WTC11 (cell line): ENCODE measurements around the gene EPHX1. TPM values are rescaled to one million over a fixed set of nuclear protein-coding genes. Genes with fewer than 3 reads are reported as not detected.

Experiments used
- ATAC-seq: fragments of 200-7000 bp; cut with Tn5 transposase; 2 replicates; pipeline ENCODE4 v1.10.0; 2021; ENCODE audit warnings: mild to moderate bottlenecking, moderate library complexity
- CTCF ChIA-PET: fragments of 300-600 bp; sonication (Branson Sonifier 250); formaldehyde crosslinking; loops from one replicate; lab custom pipeline; 2021; ENCODE audit warnings: antibody characterized with exemption; lab: Charles Lee
- POLR2A ChIA-PET: fragments of 350-600 bp; sonication (Branson Sonifier 250); formaldehyde crosslinking; loops from one replicate; lab custom pipeline; 2021; ENCODE audit warnings: antibody characterized with exemption; lab: Charles Lee
- DNase-seq: peaks from one replicate; pipeline ENCODE4 v3.0.0; 2021; ENCODE audit warnings: low spot score
- H3K27ac Mint-ChIP-seq: 2 replicates; pipeline ENCODE4 v1.8.0; 2021; ENCODE audit warnings: mixed read lengths
- H3K27me3 Mint-ChIP-seq: 2 replicates; pipeline ENCODE4 v1.8.0; 2021; ENCODE audit warnings: low read depth, mild to moderate bottlenecking, moderate library complexity, mixed read lengths
- H3K36me3 Mint-ChIP-seq: 2 replicates; pipeline ENCODE4 v1.8.0; 2021; ENCODE audit warnings: mixed read lengths
- H3K4me1 Mint-ChIP-seq: 2 replicates; pipeline ENCODE4 v1.8.0; 2022; ENCODE audit warnings: mixed read lengths
- H3K4me3 Mint-ChIP-seq: 2 replicates; pipeline ENCODE4 v1.8.0; 2021; ENCODE audit warnings: mild to moderate bottlenecking, moderate library complexity, mixed read lengths
- H3K9me3 Mint-ChIP-seq: 2 replicates; pipeline ENCODE4 v1.8.0; 2021; ENCODE audit warnings: mixed read lengths
- AFF4 ChIP-seq: sonication (generic); formaldehyde crosslinking; IDR thresholded peaks from 2 replicates; pipeline ENCODE4 v1.8.1; 2023; ENCODE audit warnings: mild to moderate bottlenecking, missing genetic modification reagents, borderline replicate concordance
- AR ChIP-seq: fragments of 250-450 bp; sonication (Bioruptor Pico); IDR thresholded peaks from 2 replicates; pipeline ENCODE4 v1.9.0; 2021; ENCODE audit warnings: mild to moderate bottlenecking
- ATF1 ChIP-seq: sonication (generic); formaldehyde crosslinking; IDR thresholded peaks from 2 replicates; pipeline ENCODE4 v1.8.1; 2023; ENCODE audit warnings: mild to moderate bottlenecking, moderate library complexity, missing genetic modification reagents
- CDX4 ChIP-seq: fragments of 250-450 bp; sonication (Bioruptor Pico); IDR thresholded peaks from 2 replicates; pipeline ENCODE4 v1.9.0; 2021; ENCODE audit warnings: moderate library complexity, mild to moderate bottlenecking, inconsistent platforms, borderline replicate concordance
- FOXP4 ChIP-seq: sonication (generic); formaldehyde crosslinking; IDR thresholded peaks from 2 replicates; pipeline ENCODE4 v1.8.0; 2022; ENCODE audit warnings: mild to moderate bottlenecking, missing genetic modification reagents
- GABPB1 ChIP-seq: sonication (generic); formaldehyde crosslinking; IDR thresholded peaks from 2 replicates; pipeline ENCODE4 v1.8.1; 2023; ENCODE audit warnings: mild to moderate bottlenecking, missing genetic modification reagents
- GRHL2 ChIP-seq: fragments of 250-450 bp; sonication (Bioruptor Pico); IDR thresholded peaks from 2 replicates; pipeline ENCODE4 v1.8.0; 2022; ENCODE audit warnings: mild to moderate bottlenecking, moderate library complexity; ENCODE audit not compliant: insufficient replicate concordance, severe bottlenecking
- JUN ChIP-seq: sonication (generic); formaldehyde crosslinking; IDR thresholded peaks from 2 replicates; pipeline ENCODE4 v1.8.0; 2023; ENCODE audit warnings: mild to moderate bottlenecking, missing genetic modification reagents
- NR2C2 ChIP-seq: sonication (generic); formaldehyde crosslinking; IDR thresholded peaks from 2 replicates; pipeline ENCODE4 v1.8.0; 2022; ENCODE audit warnings: mild to moderate bottlenecking, missing genetic modification reagents
- PRDM15 ChIP-seq: sonication (generic); formaldehyde crosslinking; IDR thresholded peaks from 2 replicates; pipeline ENCODE4 v1.8.0; 2022; ENCODE audit warnings: missing genetic modification reagents
- PRRX2 ChIP-seq: fragments of 250-450 bp; sonication (Bioruptor Pico); IDR thresholded peaks from 2 replicates; pipeline ENCODE4 v1.8.0; 2021; ENCODE audit warnings: mild to moderate bottlenecking
- ZNF532 ChIP-seq: fragments of 250-450 bp; sonication (Bioruptor Pico); IDR thresholded peaks from 2 replicates; pipeline ENCODE4 v1.9.0; 2021; ENCODE audit warnings: mild to moderate bottlenecking, borderline replicate concordance
- total RNA-seq: library from RNA; stranded (reverse); gene quantifications from 3 replicates; pipeline ENCODE4 v1.2.3, GENCODE V29; 2021

EPHX1 gene
- total RNA-seq, 1 experiment from 2014 or later, result 60.9 TPM

- TF ChIP-seq PRDM15 (CRISPR knock-in tag), result no peak
- no peak for TF ChIP-seq ZNF532
- TF ChIP-seq PRRX2 (CRISPR knock-in tag), result no peak
- no peak for TF ChIP-seq AFF4 (CRISPR knock-in tag)
- TF ChIP-seq NR2C2 (CRISPR knock-in tag), result no peak
- TF ChIP-seq GRHL2 (CRISPR knock-in tag), result no peak
- no peak for TF ChIP-seq FOXP4 (CRISPR knock-in tag)
- no peak for TF ChIP-seq GABPB1 (CRISPR knock-in tag)
- TF ChIP-seq AR (CRISPR knock-in tag), result no peak
- TF ChIP-seq JUN (CRISPR knock-in tag), result no peak
- no peak for TF ChIP-seq ATF1 (CRISPR knock-in tag)
- TF ChIP-seq CDX4 (CRISPR knock-in tag), result no peak
- CTCF ChIA-PET, result interaction anchor here (1.0 kb wide), 1 partner anchor 375 kb away, joined by 5 read pairs; no protein-coding TSS in a partner anchor
- Mint-ChIP-seq H3K27ac (no peak overlapping the region), H3K4me3 (no peak overlapping the region), H3K36me3 (peaks cover 80% of the 10 kb centered on the region), H3K27me3 (peaks cover 3% of the 10 kb centered on the region; the same call in 1 of the 2 replicates), H3K9me3 (peaks cover 18% of the 10 kb centered on the region), H3K4me1 (peaks cover 8% of the 10 kb centered on the region)
- ATAC-seq (no peak), DNase-seq (no peak)
- POLR2A ChIA-PET, result no interaction called here
Observed at GRCh38 chr1:225849925-225850324, 40.0 kb downstream of the EPHX1 start.
